ENCODE results near the gene CCSER2.

The CCSER2 gene

DNA sequence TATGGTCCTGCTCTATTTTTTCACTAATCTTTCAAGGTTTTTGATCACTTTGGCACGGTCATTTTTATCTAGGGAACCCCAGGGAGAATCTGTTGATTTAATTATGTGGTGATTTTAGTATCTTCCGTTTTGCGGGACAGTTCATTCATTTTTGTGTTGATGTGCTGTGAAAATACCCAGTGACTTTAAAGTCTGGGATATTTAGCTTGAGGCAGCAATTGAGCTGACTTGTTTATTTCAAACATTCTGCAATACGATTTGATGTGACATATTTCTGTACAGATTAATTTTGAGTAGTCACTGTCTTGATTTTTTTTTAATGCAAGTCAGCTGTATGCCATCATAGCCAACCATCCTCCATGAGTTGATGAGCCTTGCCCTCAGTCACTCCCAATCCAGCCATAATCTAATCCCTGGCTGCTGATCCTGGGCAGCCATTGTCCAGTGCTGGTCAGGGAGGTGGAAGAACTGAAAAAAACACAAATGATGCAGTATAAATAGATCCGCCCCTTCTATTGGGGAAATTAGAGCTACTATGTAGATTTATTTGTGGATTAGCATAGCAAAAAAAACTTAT is 183.4 kb downstream of the CCSER2 start:
- no peak for DNase-seq (ENCODE audit: low read depth, low spot score)
- H3K4me3 ChIP-seq (ENCODE audit: low read depth, low read length) = no peak overlapping the region
- in situ Hi-C loops (cut with HindIII; ENCODE audit: low sequenced_read_pairs) = no loop called here
- TF ChIP-seq, protein P1, sequence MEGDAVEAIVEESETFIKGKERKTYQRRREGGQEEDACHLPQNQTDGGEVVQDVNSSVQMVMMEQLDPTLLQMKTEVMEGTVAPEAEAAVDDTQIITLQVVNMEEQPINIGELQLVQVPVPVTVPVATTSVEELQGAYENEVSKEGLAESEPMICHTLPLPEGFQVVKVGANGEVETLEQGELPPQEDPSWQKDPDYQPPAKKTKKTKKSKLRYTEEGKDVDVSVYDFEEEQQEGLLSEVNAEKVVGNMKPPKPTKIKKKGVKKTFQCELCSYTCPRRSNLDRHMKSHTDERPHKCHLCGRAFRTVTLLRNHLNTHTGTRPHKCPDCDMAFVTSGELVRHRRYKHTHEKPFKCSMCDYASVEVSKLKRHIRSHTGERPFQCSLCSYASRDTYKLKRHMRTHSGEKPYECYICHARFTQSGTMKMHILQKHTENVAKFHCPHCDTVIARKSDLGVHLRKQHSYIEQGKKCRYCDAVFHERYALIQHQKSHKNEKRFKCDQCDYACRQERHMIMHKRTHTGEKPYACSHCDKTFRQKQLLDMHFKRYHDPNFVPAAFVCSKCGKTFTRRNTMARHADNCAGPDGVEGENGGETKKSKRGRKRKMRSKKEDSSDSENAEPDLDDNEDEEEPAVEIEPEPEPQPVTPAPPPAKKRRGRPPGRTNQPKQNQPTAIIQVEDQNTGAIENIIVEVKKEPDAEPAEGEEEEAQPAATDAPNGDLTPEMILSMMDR (IDR thresholded peaks at IDR 0.05; ENCODE audit: low read depth, low read length) = no peak

DNA sequence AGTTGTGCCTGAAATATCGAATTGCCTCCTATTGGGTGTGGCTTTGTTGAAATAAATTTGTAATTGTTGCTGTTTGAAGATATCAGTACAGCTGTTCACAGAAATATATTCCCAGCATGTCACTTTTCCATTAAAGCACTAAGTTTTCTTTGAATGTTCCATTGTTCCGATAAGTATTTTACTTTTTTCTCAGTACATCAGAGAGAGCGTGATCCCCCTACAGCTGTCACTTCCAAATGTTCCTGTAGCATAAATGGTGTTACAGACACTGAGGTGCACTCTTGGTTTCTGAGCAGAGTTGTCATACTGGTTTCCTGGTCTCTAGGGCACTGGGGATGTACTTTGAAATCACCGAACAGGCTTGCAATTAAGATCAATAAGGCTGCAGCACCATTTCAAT is 189.2 kb downstream of the CCSER2 start:
- DNase-seq (ENCODE audit: low read depth, low spot score) = no peak
- TF ChIP-seq, protein P1 (IDR thresholded peaks at IDR 0.05; ENCODE audit: low read depth, low read length) = no peak
- in situ Hi-C loops (cut with HindIII; ENCODE audit: low sequenced_read_pairs) = no loop called here
- no peak overlapping the region for H3K4me3 ChIP-seq (ENCODE audit: low read depth, low read length)

DNA sequence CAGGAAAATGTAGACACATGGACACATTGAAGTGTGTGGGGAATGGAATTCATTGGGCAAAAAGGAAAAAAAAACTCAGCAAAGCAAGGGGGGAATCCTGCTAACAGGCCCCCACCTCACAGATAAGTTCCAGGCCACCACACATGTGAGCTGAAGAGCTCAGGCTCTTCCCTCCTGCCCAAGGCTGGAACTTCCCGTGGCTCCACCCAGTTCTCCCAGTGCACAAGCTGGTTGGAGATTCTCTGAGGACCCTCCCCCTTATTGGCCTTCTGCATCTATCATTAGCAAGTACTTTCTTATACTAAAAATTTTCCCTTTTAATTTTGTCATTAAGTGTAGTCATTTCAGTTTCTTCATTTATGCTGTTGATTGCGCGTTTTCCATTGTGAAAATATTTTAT is 190.8 kb downstream of the CCSER2 start:
- in situ Hi-C loops (cut with HindIII; ENCODE audit: low sequenced_read_pairs) = no loop called here
- no peak for DNase-seq (ENCODE audit: low read depth, low spot score)
- H3K4me3 ChIP-seq (ENCODE audit: low read depth, low read length) = no peak overlapping the region
- TF ChIP-seq, protein P1 (IDR thresholded peaks at IDR 0.05; ENCODE audit: low read depth, low read length) = no peak

DNA sequence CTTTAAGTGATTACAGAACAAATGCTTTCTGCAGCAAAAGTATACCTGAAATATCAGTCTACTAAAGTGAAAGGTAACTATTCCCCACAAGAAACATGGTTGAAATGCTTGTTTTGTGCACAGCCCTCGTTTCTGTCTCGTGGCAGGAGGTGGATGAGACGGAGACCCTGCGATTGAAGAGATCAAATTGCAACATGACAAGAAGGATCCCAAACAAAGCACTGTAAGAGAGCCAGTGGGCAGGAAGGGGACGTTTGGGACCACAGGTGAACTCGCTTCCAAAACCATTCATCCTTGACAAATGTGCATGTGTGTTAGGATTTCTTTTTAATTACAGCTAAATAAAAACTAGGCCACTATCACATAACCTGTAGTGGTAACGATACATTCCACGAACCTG is 192.6 kb downstream of the CCSER2 start:
- in situ Hi-C loops (cut with HindIII; ENCODE audit: low sequenced_read_pairs) = no loop called here
- DNase-seq (ENCODE audit: low read depth, low spot score) = no peak
- TF ChIP-seq, protein P1 (IDR thresholded peaks at IDR 0.05; ENCODE audit: low read depth, low read length) = no peak
- H3K4me3 ChIP-seq (ENCODE audit: low read depth, low read length) = no peak overlapping the region

DNA sequence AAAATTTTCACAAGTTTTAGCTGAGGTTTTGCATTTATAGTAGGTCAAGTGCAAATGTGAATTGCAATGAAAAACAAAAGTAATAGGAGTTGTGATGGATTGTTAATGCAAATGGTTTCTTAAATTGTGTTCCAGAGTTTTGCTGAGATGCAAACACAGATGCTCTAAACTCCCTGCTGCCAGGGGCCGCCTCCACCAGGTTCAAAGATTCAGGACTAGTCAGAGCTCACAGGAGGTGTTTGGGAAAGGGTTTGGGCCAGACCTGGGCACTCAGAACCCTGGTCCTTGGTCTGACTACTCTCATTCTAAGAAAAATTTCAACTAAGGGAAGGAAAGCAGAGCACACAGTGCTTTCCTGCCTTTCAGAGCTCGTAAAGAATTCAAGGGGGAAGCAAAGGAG is 193.1 kb downstream of the CCSER2 start:
- in situ Hi-C loops (cut with HindIII; ENCODE audit: low sequenced_read_pairs) = no loop called here
- TF ChIP-seq, protein P1 (IDR thresholded peaks at IDR 0.05; ENCODE audit: low read depth, low read length) = no peak
- H3K4me3 ChIP-seq (ENCODE audit: low read depth, low read length) = no peak overlapping the region
- no peak for DNase-seq (ENCODE audit: low read depth, low spot score)

DNA sequence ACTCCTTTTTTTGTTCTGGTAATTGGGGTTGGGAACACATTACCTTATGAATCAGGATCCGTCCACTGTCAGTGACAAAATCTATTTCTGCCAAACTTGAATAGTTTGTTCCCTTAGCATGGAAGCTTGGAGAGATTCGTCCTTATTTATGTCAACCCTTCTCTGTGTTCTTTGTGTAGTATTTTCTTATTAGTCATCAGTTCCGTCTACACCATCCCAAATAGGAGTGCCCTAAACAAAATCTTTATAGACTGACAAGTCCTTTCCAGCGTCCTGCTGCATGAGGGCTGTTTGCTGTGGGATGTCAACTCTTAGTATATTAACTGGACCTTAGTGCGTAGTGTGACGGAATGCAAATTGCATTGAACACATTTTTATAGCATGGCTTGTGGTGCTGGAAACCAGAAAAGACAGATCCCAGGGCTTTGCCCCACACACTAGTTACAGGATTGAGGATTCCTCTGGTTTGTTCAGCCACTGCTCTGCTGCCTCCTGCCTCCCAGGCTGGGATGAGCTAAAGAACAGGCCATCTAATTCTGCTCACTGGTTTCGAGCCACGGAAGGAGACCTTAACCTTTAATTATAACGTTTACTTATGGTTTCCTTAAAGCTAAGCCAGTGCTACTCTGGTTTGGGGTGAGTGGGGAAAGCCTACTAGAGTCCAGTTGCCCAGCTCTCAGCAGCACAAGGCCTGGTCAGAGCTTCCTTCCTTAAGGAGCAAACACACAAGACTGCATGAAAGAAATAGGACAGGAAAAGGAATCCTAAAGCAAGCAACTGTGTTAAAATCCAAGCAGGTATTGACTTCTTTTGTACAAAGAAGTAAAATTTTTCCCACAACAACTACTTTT is 194.4 kb downstream of the CCSER2 start:
- DNase-seq (ENCODE audit: low read depth, low spot score) = no peak
- in situ Hi-C loops (cut with HindIII; ENCODE audit: low sequenced_read_pairs) = no loop called here
- no peak overlapping the region for H3K4me3 ChIP-seq (ENCODE audit: low read depth, low read length)
- TF ChIP-seq, protein P1 (IDR thresholded peaks at IDR 0.05; ENCODE audit: low read depth, low read length) = no peak

All from astrocyte of the spinal cord (primary cell).